ENCODE data around the gene GRXCR2.

- no peak for TF ChIP-seq EZH2 (IDR thresholded peaks at IDR 0.05; ENCODE audit: insufficient read depth, poor library complexity, severe bottlenecking)
- TF ChIP-seq EZH2phosphoT487 (IDR thresholded peaks at IDR 0.05; ENCODE audit: insufficient read depth, low read depth): no peak
These were observed 18.1 kb downstream of the GRXCR2 start for GRCh38 chr5:145854651-145855258.
